Left forelimb (tissue), 1 donor: ENCODE data around the gene DDX10.

Experiments
- DNase-seq: peaks from one replicate; pipeline ENCODE4 v3.0.0-alpha.2; 2018; ENCODE audit warnings: low spot score

DDX10 gene

DNA sequence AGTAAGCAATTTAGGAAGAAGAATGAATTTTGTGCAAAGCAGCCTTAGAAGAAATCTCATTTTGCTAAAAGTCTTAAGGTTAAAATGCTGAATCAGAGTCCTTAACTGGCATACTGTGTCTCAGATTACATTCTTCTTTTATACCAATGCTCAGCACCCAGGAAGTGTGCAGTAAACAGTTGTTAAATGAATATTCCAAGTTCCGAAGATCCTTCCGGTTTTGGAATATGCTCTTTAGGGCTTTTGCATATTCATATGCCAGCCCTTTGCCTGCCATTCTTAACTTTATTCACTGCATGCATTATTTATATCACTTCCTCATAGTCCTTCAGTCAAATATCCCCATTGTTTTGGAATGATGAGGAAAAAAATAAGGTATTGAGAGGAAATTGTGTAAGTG, 242.0 kb downstream of the DDX10 start:
- DNase-seq = no peak

DNA sequence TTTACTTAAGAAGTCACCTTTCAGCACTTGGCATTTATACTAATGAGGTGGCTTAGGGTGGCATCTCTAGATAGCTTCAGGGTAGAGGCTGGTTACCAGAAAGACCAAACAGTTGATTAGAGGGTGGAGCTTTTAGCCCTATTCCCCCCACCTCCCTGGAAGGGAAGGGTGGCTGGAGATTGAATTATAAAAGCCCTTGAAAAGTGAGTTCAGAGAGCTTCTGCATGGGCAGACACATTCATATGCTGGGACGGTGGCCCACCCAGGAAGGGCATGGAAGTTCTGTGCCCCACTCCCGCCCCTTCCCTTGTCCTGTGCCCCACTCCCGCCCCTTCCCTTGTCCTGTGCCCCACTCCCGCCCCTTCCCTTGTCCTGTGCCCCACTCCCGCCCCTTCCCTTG, 244.2 kb downstream of the DDX10 start:
- no peak for DNase-seq

- DNase-seq = no peak
Observed at GRCh38 chr11:108909921-108910320, 245.1 kb downstream of the DDX10 start.

GRCh38 chr11:108912581-108912980, 247.7 kb downstream of the DDX10 start:
- no peak for DNase-seq

GRCh38 chr11:108913204-108913603, 248.3 kb downstream of the DDX10 start:
- no peak for DNase-seq

- no peak for DNase-seq
Observed at GRCh38 chr11:108914211-108914610, 249.3 kb downstream of the DDX10 start.

DNA sequence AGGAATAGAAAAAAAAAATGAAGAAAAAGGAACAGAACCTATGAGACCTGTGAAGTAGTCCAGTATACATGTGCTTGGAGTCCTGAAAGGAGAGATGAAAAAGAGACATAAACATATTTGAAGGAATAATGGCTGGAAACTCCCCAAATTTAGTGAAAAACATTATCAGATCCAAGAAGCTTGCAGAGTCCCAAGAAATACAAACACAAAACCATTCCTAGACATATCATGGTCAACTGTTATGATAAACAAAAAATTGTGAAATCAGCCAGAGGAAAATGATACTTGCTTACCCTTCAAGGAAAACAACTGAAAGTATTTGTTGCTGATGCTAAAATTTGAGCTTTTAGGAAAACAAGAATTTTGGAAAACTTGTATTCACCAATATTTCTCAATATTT, 250.1 kb downstream of the DDX10 start:
- DNase-seq = no peak

DNA sequence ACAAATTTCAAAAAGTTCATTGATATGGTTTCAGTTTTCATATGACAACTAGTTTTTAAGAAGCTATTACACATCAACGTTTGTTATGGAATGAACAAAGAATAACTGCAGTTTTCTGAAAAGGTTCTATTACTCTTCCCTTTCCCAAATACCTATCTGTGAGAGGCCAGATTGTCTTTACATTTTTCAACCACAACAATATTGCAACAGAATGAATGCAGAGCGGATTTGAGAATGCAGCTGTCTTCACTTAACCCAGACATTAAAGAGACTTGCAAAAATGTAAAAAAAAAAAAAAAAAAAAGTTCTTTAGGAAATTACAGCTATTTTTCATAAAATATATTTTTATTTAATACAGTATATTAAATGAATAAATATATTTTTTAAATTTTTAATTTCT, 250.8 kb downstream of the DDX10 start:
- DNase-seq = no peak

DNA sequence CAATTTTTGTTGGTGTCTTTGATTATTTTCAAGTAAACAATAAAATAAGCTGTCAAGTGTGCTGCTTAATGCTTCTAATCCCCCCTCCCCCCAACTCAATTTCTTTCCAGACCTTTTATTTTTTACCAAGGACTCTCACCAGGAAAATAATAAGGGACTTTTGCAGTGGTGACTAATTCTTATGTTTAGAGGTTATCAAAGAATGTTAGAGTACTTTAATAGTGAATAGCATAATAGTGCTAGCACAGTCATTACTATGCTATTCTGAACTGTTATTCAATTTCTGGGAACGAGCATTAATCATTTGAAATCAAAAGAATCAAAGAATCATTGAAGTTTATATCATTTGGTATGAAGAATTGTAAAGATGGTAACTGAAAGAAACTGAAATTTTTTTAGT, 251.4 kb downstream of the DDX10 start:
- DNase-seq = no peak

- DNase-seq = no peak
Observed at GRCh38 chr11:108916935-108917334, 252.1 kb downstream of the DDX10 start.

GRCh38 chr11:108921211-108921610, 256.3 kb downstream of the DDX10 start:
- DNase-seq = no peak

DNA sequence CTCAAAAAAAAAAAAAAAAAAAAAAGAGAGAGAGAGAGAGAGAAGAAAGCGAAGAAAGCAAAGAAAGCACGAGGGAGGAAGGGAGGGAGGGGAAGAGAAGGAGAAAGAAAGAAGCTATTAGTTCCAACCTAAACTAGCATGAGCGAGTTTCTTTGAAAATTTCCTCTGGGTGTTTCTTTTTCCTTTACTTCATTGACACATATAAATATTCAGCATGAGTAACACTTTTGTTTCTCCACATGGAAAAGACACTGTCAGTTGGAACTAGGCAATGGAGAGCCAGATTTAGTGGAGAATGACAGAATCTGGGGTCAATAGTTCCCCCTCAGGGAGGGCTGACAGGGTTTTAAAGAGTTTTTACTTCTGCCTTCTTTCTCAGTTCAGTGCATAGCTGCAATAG, 257.4 kb downstream of the DDX10 start:
- DNase-seq = no peak

DNA sequence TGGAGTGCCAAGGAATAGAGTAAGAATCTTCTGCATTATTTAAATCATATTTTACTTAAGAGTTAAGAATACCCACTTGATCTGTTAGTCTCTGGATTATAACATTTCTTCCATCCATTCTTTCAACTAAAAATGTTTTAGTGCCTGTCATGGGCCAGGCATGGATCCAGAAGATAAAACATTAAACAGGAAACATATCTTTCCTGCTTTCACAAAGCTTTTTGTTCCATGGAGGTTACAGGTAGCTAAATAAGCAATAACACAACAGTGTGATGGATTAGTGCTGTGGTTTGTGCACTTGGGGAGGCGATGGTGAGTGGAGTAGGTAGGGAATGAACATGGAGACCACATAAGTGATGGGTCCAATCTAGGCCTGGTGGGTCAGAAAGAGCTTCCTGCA, 258.5 kb downstream of the DDX10 start:
- DNase-seq = no peak

DNA sequence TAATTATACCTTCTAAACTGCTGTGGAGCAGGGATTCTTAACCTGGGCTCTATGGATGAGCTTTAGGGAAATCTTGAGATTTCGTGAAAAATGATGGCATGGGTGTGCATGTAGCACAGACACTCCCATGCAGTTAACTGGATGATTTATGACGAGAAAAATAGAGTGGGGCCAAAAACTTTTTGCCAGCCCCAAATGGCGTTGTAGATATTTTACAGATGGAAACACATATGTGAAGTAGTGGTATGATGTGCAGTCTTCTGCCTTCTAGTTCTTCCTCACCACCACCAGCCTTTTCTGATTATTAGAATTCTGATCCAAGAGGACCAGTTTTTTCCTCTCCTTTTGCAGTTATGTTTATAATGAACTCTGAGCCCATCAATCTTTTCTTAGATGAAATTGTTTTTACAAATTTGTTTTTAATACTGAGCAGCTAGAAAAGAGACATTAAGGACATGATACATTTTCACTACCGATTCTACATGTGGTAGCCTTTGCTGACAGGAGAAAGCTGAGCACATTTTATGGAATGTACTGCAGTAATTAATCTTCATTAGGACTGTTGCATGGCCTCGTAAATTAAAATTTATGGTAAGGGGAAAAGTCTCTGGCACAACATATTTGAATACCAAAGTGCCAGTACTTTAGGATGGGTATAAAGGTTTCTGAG, 261.4 kb downstream of the DDX10 start:
- DNase-seq = no peak

DNA sequence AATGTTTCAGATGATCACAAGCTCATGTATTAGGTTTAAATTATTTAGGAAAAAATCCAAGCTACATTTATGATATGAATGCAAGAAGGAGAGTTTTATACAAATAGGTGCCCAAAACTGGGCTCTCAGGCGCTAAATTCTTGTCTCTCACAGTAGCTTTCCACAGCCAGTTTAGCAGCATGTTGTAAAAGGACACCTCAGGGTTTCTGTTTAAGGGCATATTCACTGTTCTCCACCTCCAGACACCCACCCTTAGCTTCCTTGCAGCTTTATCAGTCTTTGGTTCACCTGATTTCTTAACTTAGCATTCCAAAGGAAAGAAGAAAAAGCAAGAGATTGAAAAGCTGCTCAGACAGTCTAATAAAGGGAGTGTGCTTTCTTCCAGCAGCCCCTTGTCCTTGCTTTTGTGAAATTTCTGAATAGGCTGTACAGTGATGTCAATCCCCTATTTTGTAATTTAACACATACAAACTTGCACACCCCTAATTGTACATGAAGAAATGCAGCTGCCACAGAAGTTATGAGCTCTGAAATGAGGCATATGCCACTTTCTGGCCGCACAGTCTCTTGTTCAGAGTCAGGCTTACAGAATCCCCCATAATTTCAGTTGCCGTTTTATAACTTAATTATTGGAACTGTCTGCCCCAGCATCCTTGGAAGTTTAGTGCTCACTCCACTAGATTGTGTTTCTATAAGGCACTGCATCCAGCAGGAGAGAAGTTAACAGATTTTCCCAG, 262.1 kb downstream of the DDX10 start:
- DNase-seq = no peak

GRCh38 chr11:108927791-108928545, 263.1 kb downstream of the DDX10 start:
- no peak for DNase-seq

- no peak for DNase-seq
Observed at GRCh38 chr11:108929241-108929640, 264.4 kb downstream of the DDX10 start.

DNA sequence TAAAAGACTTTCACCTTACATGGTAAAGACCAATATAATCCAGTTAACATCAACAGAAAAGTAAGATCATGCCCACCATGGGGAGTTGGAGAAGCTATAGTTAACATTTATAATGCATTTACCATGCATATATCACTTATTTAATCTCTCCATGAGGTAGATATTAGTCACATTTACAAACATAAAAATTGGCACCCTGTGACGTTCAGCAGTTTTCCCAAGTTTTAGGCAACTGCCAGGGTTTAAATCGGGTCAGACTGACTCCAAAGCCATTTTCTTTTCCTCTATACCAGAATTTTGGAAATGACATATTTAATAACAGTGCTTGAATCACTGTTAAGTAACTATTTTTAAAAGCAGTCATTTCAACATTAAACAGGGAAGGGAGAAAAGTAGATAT, 266.3 kb downstream of the DDX10 start:
- DNase-seq = no peak

DNA sequence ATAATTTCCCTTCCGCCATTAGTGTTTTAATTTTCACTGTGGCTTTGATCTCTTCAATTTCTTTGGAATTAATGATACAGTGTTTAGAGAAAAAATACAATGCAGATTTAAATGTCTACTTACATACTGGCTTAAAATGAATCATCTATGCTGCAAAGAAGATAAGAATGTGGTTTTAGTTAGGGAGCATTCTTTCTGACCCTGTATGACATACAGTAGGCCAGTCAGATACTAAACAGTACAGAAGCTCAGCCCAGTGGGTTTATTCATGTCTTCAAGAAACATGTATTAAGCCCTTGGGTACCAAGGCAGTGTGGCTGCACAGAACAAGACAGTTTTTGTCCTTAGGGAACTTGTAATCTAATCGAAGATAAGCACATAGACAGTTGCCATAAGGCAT, 268.8 kb downstream of the DDX10 start:
- DNase-seq = no peak

- no peak for DNase-seq
Observed at GRCh38 chr11:108934289-108934688, 269.4 kb downstream of the DDX10 start.

- no peak for DNase-seq
Observed at GRCh38 chr11:108934696-108935095, 269.8 kb downstream of the DDX10 start.

GRCh38 chr11:108937746-108938145, 272.9 kb downstream of the DDX10 start:
- DNase-seq = no peak

DNA sequence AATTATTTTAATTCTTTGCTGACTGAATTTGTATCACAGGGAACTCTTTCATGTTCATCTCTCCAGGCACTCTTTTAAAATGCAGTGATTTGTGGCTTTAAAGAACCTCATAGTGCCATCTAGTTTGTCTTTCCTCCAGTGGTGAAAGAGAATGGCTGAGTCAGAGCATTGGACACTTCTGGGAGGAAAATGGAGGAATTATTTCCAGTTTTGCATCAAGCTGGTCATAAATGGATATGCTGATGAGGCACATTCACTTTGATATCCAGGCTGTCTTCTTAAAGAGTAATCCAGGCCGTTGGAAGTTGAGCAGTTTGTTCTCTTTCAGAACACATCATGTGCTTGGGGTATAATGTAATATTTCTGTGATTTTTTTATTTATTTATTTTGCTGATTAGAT, 273.7 kb downstream of the DDX10 start:
- DNase-seq = no peak
